WTC11 (cell line): ENCODE measurements around the gene MAEA. TPM values are rescaled to one million over a fixed set of nuclear protein-coding genes. Genes with fewer than 3 reads are reported as not detected.

Source experiments
- ATAC-seq: fragments of 200-7000 bp; cut with Tn5 transposase; 2 replicates; pipeline ENCODE4 v1.10.0; 2021; ENCODE audit warnings: mild to moderate bottlenecking, moderate library complexity
- CTCF ChIA-PET: fragments of 300-600 bp; sonication (Branson Sonifier 250); formaldehyde crosslinking; loops from one replicate; lab custom pipeline; 2021; ENCODE audit warnings: antibody characterized with exemption; lab: Charles Lee
- POLR2A ChIA-PET: fragments of 350-600 bp; sonication (Branson Sonifier 250); formaldehyde crosslinking; loops from one replicate; lab custom pipeline; 2021; ENCODE audit warnings: antibody characterized with exemption; lab: Charles Lee
- DNase-seq: peaks from one replicate; pipeline ENCODE4 v3.0.0; 2021; ENCODE audit warnings: low spot score
- H3K27ac Mint-ChIP-seq: 2 replicates; pipeline ENCODE4 v1.8.0; 2021; ENCODE audit warnings: mixed read lengths
- H3K27me3 Mint-ChIP-seq: 2 replicates; pipeline ENCODE4 v1.8.0; 2021; ENCODE audit warnings: low read depth, mild to moderate bottlenecking, moderate library complexity, mixed read lengths
- H3K36me3 Mint-ChIP-seq: 2 replicates; pipeline ENCODE4 v1.8.0; 2021; ENCODE audit warnings: mixed read lengths
- H3K4me1 Mint-ChIP-seq: 2 replicates; pipeline ENCODE4 v1.8.0; 2022; ENCODE audit warnings: mixed read lengths
- H3K4me3 Mint-ChIP-seq: 2 replicates; pipeline ENCODE4 v1.8.0; 2021; ENCODE audit warnings: mild to moderate bottlenecking, moderate library complexity, mixed read lengths
- H3K9me3 Mint-ChIP-seq: 2 replicates; pipeline ENCODE4 v1.8.0; 2021; ENCODE audit warnings: mixed read lengths
- AR ChIP-seq: fragments of 250-450 bp; sonication (Bioruptor Pico); IDR thresholded peaks from 2 replicates; pipeline ENCODE4 v1.9.0; 2021; ENCODE audit warnings: mild to moderate bottlenecking
- ATF6 ChIP-seq: sonication (generic); formaldehyde crosslinking; IDR thresholded peaks from 2 replicates; pipeline ENCODE4 v1.8.1; 2023; ENCODE audit warnings: mild to moderate bottlenecking, missing genetic modification reagents
- ELF4 ChIP-seq: sonication (generic); formaldehyde crosslinking; IDR thresholded peaks from 2 replicates; pipeline ENCODE4 v1.8.1; 2022; ENCODE audit warnings: low read depth, mild to moderate bottlenecking, moderate library complexity, missing genetic modification reagents
- HMGXB4 ChIP-seq: sonication (generic); formaldehyde crosslinking; IDR thresholded peaks from 2 replicates; pipeline ENCODE4 v1.8.1; 2023; ENCODE audit warnings: mild to moderate bottlenecking, moderate library complexity, missing genetic modification reagents
- JAZF1 ChIP-seq: fragments of 250-450 bp; sonication (Bioruptor Pico); IDR thresholded peaks from 2 replicates; pipeline ENCODE4 v1.9.0; 2021; ENCODE audit warnings: moderate library complexity, mild to moderate bottlenecking, inconsistent platforms
- MYBL2 ChIP-seq: sonication (generic); formaldehyde crosslinking; IDR thresholded peaks from 2 replicates; pipeline ENCODE4 v1.8.1; 2023; ENCODE audit warnings: mild to moderate bottlenecking, moderate library complexity, missing genetic modification reagents
- NFE2L1 ChIP-seq: sonication (generic); formaldehyde crosslinking; IDR thresholded peaks from 2 replicates; pipeline ENCODE4 v1.8.1; 2023; ENCODE audit warnings: missing genetic modification reagents
- NFYB ChIP-seq: sonication (generic); formaldehyde crosslinking; conservative IDR thresholded peaks from 2 replicates; pipeline ENCODE4 v1.8.0; 2022; ENCODE audit warnings: low read depth, missing genetic modification reagents
- PRRX2 ChIP-seq: fragments of 250-450 bp; sonication (Bioruptor Pico); IDR thresholded peaks from 2 replicates; pipeline ENCODE4 v1.8.0; 2021; ENCODE audit warnings: mild to moderate bottlenecking
- ZNF138 ChIP-seq: sonication (generic); formaldehyde crosslinking; conservative IDR thresholded peaks from 2 replicates; pipeline ENCODE4 v1.8.1; 2022; ENCODE audit warnings: mild to moderate bottlenecking, moderate library complexity, missing genetic modification reagents
- ZNF317 ChIP-seq: sonication (generic); formaldehyde crosslinking; IDR thresholded peaks from 2 replicates; pipeline ENCODE4 v1.8.1; 2023; ENCODE audit warnings: low read depth, mild to moderate bottlenecking, moderate library complexity, missing genetic modification reagents, borderline replicate concordance
- total RNA-seq: library from RNA; stranded (reverse); gene quantifications from 3 replicates; pipeline ENCODE4 v1.2.3, GENCODE V29; 2021
- TF ChIP-seq, protein P1 (sequence below): sonication (generic); formaldehyde crosslinking; IDR thresholded peaks from 2 replicates; pipeline ENCODE4 v1.8.1; 2023; ENCODE audit warnings: mild to moderate bottlenecking, missing genetic modification reagents, borderline replicate concordance
- TF ChIP-seq, protein P2 (sequence below): sonication (generic); formaldehyde crosslinking; IDR thresholded peaks from 2 replicates; pipeline ENCODE4 v1.8.1; 2022; ENCODE audit warnings: low read depth, missing genetic modification reagents, borderline replicate concordance
- TF ChIP-seq, protein P3 (sequence below): fragments of 250-450 bp; sonication (Bioruptor Pico); IDR thresholded peaks from 2 replicates; pipeline ENCODE4 v1.9.0; 2021; ENCODE audit warnings: mild to moderate bottlenecking, borderline replicate concordance
- TF ChIP-seq, protein P4 (sequence below): sonication (generic); formaldehyde crosslinking; conservative IDR thresholded peaks from 2 replicates; pipeline ENCODE4 v1.8.1; 2022; ENCODE audit warnings: mild to moderate bottlenecking, missing genetic modification reagents

The MAEA gene
- total RNA-seq, 1 experiment from 2014 or later, result 86.9 TPM

GRCh38 chr4:1346781-1347409, 57.2 kb downstream of the MAEA start, which contains the start of gene UVSSA (continued):
- TF ChIP-seq, protein P1, sequence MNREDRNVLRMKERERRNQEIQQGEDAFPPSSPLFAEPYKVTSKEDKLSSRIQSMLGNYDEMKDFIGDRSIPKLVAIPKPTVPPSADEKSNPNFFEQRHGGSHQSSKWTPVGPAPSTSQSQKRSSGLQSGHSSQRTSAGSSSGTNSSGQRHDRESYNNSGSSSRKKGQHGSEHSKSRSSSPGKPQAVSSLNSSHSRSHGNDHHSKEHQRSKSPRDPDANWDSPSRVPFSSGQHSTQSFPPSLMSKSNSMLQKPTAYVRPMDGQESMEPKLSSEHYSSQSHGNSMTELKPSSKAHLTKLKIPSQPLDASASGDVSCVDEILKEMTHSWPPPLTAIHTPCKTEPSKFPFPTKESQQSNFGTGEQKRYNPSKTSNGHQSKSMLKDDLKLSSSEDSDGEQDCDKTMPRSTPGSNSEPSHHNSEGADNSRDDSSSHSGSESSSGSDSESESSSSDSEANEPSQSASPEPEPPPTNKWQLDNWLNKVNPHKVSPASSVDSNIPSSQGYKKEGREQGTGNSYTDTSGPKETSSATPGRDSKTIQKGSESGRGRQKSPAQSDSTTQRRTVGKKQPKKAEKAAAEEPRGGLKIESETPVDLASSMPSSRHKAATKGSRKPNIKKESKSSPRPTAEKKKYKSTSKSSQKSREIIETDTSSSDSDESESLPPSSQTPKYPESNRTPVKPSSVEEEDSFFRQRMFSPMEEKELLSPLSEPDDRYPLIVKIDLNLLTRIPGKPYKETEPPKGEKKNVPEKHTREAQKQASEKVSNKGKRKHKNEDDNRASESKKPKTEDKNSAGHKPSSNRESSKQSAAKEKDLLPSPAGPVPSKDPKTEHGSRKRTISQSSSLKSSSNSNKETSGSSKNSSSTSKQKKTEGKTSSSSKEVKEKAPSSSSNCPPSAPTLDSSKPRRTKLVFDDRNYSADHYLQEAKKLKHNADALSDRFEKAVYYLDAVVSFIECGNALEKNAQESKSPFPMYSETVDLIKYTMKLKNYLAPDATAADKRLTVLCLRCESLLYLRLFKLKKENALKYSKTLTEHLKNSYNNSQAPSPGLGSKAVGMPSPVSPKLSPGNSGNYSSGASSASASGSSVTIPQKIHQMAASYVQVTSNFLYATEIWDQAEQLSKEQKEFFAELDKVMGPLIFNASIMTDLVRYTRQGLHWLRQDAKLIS (CRISPR knock-in tag), result peak; percentile 53; the same call in 1 of the 2 replicates
- TF ChIP-seq, all 79 proteins: peak for 16

- Mint-ChIP-seq H3K4me3 (peak overlapping the region; percentile 83), H3K27me3 (no peaks in the 10 kb centered on the region), H3K36me3 (peaks cover 16% of the 10 kb centered on the region), H3K9me3 (no peaks in the 10 kb centered on the region), H3K4me1 (peaks cover 27% of the 10 kb centered on the region), H3K27ac (peak overlapping the region; percentile 91)
- CTCF ChIA-PET, result interaction anchor here (1.0 to 3.1 kb wide), 11 partner anchors 9 to 346 kb away, joined by 3 to 29 read pairs (median 4); partner anchors contain the start of gene MAEA
- ATAC-seq (peak; percentile 7; the same call in 1 of the 2 replicates), DNase-seq (peak; percentile 64)
- TF ChIP-seq ELF4 (CRISPR knock-in tag), result 0 out of 2 replicates have a peak, but pooled peaks have one; percentile 16
- TF ChIP-seq, protein P2, sequence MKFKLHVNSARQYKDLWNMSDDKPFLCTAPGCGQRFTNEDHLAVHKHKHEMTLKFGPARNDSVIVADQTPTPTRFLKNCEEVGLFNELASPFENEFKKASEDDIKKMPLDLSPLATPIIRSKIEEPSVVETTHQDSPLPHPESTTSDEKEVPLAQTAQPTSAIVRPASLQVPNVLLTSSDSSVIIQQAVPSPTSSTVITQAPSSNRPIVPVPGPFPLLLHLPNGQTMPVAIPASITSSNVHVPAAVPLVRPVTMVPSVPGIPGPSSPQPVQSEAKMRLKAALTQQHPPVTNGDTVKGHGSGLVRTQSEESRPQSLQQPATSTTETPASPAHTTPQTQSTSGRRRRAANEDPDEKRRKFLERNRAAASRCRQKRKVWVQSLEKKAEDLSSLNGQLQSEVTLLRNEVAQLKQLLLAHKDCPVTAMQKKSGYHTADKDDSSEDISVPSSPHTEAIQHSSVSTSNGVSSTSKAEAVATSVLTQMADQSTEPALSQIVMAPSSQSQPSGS (CRISPR knock-in tag), result no peak
- TF ChIP-seq ZNF317 (CRISPR knock-in tag), result no peak
- TF ChIP-seq JAZF1 (CRISPR knock-in tag), result no peak
- TF ChIP-seq ZNF138 (CRISPR knock-in tag), result no peak
- TF ChIP-seq NFE2L1 (CRISPR knock-in tag), result no peak
- TF ChIP-seq, protein P3, sequence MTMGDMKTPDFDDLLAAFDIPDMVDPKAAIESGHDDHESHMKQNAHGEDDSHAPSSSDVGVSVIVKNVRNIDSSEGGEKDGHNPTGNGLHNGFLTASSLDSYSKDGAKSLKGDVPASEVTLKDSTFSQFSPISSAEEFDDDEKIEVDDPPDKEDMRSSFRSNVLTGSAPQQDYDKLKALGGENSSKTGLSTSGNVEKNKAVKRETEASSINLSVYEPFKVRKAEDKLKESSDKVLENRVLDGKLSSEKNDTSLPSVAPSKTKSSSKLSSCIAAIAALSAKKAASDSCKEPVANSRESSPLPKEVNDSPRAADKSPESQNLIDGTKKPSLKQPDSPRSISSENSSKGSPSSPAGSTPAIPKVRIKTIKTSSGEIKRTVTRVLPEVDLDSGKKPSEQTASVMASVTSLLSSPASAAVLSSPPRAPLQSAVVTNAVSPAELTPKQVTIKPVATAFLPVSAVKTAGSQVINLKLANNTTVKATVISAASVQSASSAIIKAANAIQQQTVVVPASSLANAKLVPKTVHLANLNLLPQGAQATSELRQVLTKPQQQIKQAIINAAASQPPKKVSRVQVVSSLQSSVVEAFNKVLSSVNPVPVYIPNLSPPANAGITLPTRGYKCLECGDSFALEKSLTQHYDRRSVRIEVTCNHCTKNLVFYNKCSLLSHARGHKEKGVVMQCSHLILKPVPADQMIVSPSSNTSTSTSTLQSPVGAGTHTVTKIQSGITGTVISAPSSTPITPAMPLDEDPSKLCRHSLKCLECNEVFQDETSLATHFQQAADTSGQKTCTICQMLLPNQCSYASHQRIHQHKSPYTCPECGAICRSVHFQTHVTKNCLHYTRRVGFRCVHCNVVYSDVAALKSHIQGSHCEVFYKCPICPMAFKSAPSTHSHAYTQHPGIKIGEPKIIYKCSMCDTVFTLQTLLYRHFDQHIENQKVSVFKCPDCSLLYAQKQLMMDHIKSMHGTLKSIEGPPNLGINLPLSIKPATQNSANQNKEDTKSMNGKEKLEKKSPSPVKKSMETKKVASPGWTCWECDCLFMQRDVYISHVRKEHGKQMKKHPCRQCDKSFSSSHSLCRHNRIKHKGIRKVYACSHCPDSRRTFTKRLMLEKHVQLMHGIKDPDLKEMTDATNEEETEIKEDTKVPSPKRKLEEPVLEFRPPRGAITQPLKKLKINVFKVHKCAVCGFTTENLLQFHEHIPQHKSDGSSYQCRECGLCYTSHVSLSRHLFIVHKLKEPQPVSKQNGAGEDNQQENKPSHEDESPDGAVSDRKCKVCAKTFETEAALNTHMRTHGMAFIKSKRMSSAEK (CRISPR knock-in tag), result no peak
- TF ChIP-seq NFYB (CRISPR knock-in tag), result no peak
- TF ChIP-seq, protein P4, sequence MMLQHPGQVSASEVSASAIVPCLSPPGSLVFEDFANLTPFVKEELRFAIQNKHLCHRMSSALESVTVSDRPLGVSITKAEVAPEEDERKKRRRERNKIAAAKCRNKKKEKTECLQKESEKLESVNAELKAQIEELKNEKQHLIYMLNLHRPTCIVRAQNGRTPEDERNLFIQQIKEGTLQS (CRISPR knock-in tag), result no peak
- no peak for TF ChIP-seq AR
- no peak for TF ChIP-seq PRRX2 (CRISPR knock-in tag)
- no peak for TF ChIP-seq MYBL2 (CRISPR knock-in tag)
- TF ChIP-seq ATF6 (CRISPR knock-in tag), result no peak
- peak; percentile 32; the same call in 1 of the 2 replicates for TF ChIP-seq HMGXB4 (CRISPR knock-in tag)
- POLR2A ChIA-PET, result interaction anchor here (0.5 to 2.8 kb wide), 3 partner anchors 15 to 201 kb away, joined by 3 to 8 read pairs (median 3); no protein-coding TSS in a partner anchor
Measured at GRCh38 chr4:1347410-1347864, 57.7 kb downstream of the MAEA start.
